Stimulated activated CD4-positive, alpha-beta T cell treated with anti-CD3 and anti-CD28 coated beads, Interleukin-2, amount 100 ng/mL, for 48 hours (primary cell): ENCODE data around the gene DZIP1L.

ENCODE experiments used
- DNase-seq, 2 donors: peaks; one replicate each; pipeline ENCODE4 v3.0.0-alpha.2; 2020

DZIP1L gene

DNA sequence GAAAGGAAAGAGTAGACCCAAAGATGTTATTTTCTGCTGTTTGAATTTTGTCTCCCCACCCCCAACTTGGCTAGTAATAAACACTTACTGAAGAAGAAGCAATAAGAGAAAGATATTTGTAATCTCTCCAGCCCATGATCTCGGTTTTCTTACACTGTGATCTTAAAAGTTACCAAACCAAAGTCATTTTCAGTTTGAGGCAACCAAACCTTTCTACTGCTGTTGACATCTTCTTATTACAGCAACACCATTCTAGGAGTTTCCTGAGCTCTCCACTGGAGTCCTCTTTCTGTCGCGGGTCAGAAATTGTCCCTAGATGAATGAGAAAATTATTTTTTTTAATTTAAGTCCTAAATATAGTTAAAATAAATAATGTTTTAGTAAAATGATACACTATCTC is 83.9 kb downstream of the DZIP1L start:
- no peak for DNase-seq

GRCh38 chr3:138030734-138031280 is 84.6 kb downstream of the DZIP1L start:
- no peak for DNase-seq

- DNase-seq = no peak
These were observed 87.6 kb downstream of the DZIP1L start for GRCh38 chr3:138027821-138028220.

- DNase-seq = no peak
These were observed 89.9 kb downstream of the DZIP1L start for GRCh38 chr3:138025553-138025952.

GRCh38 chr3:138023754-138024153 is 91.7 kb downstream of the DZIP1L start:
- no peak for DNase-seq

DNA sequence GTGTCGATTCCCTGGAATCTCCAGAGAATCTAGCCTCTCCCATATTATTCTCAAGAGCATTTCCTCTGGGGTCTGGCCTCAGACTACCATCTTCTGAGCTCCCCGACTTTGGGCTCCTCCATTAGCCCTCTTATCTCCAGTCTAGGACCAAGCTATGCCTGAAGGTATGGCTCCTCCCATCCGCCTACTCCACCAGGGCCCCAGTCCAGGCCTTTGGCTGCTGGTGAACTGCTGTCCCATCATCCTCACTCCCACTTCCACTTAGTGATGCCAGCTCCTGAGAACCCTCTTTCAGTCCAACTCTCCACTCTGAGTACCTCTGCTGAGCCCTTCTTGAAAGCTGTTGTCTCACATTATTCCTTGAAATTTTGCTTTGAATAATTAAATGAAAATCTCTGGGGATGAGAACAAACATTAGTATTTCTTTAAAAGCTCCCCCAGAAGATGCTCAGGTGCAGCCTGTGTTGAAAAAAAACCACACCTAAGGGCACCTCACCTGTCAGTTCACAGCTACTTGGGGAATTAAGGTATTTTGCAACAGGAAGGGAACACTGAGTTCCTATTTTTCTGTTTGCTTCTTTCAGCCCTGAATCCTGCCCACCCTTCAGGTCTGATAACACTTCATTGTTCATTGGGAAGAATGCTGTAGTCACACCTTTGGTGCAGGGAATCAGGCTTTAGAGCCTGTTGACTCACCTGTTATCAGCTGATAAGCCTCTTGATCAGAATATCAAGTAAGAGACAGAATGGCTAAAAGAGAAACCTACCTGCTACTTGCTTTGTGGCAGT is 95.9 kb downstream of the DZIP1L start:
- no peak for DNase-seq

DNA sequence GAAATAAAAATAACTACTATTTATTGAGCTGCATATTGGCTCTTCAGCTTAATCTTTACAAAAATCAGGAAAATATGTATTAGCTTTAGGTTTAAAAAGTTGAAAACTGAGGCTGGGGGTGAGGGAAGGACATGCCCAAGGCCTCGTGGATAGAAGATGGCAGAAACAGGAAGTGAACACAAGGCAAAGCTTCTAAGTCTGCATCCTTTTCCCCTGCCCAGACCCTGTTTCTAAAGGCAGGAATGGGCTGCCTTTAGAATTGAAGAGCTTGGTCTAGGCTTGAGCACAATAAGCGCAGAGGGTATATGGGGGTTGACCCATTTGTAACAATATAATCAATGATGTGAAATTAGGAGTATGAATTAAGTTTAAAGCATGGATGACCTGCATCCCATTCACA is 99.3 kb downstream of the DZIP1L start:
- no peak for DNase-seq

GRCh38 chr3:138012526-138012925 is 102.9 kb downstream of the DZIP1L start:
- DNase-seq = no peak
